GM19372 (cell line): Measurements from ENCODE around the gene TMEM9.

Experiments used
- ATAC-seq: cut with Tn5 transposase; IDR thresholded peaks from one replicate; pipeline ENCODE4 v1.9.1; 2021; ENCODE audit warnings: mild to moderate bottlenecking, low read depth, moderate library complexity; ENCODE audit not compliant: unreplicated experiment

Gene TMEM9

GRCh38 chr1:201111672-201112071 lies 42.6 kb downstream of the TMEM9 start:
- ATAC-seq, result no peak

DNA sequence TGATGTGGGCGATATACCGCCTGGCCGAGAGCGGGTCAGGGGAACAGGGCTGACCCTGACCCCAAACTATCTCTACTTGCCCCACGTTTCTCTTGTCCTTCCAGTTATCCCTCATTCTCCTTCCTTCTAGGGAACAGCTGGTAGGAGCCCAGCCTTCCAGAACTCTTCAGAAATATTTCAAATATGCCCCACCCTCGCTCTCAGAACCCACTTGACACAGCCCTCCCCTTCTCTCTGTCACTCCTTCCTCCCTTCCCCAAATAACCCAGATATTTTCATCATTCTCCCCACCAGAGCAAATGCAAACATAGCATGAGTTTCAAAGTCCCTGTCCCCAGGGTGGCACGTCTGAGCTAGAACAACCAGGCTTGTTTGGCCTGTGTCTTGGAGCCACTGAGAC lies 43.1 kb downstream of the TMEM9 start:
- ATAC-seq, result no peak

- no peak for ATAC-seq
These were observed 43.7 kb downstream of the TMEM9 start for GRCh38 chr1:201110616-201111015.

DNA sequence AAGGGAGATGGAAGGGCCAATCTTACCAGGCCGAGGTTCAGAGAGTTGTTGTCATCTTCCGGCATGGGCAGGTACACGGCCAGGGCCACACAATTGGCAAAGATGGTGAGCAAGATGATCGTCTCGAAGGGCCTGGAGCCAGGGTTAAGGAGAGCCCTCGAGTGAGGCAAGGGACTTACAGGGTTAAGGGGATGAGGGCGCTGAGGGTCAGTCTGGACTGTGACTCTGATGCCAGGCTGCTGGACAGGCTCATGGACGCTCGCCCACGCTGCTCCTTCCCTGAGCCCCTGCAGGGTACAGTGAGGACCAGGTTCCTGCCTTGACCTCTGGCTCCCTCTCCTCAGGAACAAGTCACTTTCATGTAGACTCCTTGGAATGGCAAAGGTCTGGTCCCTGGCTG lies 44.1 kb downstream of the TMEM9 start:
- no peak for ATAC-seq

GRCh38 chr1:201109651-201110050 lies 44.6 kb downstream of the TMEM9 start:
- ATAC-seq, result no peak

DNA sequence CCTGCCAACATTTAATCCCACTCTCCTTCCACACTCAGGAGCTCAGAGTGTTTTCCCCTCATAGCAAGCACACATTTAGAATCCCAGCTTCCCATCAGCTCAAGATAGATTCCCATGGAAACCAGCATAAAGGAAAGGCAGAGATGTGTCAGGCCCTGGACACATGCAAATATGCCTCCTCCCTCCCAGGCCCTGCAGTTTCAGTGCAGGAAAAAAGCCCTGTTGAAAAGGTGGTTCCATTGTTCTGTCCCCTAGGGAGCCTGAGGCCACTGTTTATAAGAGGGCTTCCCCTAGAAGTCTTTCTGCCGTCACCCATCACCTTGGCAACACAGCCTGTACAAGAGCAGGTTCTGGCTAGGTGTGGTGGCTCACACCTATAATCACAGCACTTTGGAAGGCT lies 45.7 kb downstream of the TMEM9 start:
- ATAC-seq, result no peak

- no peak for ATAC-seq
These were observed 48.6 kb downstream of the TMEM9 start for GRCh38 chr1:201105688-201106087.

- no peak for ATAC-seq
These were observed 50.1 kb downstream of the TMEM9 start for GRCh38 chr1:201104141-201104540.

DNA sequence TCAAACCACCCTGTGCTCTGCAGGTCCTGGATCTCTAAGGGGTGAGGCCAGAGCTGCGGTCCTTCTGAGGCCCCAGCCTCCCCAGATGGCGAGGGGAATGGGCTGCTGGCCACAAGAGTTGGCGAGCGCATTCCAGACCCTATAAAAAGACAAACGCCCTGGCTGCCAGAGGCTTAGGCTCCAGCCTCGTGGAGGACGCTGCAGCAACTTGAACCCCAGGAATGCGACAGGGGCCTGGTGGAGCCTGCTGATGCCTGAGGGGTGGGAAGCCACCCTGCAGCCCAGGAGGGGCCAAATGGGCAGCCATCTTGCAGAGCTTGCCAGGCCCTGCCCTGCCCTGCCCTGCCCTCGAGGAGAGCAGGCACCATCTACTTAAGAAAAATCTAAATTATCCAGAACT lies 50.6 kb downstream of the TMEM9 start:
- ATAC-seq, result no peak

GRCh38 chr1:201100169-201100930 lies 53.9 kb downstream of the TMEM9 start:
- no peak for ATAC-seq

GRCh38 chr1:201098992-201099677 lies 55.1 kb downstream of the TMEM9 start:
- ATAC-seq, result no peak

- ATAC-seq, result no peak
These were observed 57.1 kb downstream of the TMEM9 start for GRCh38 chr1:201096977-201097856.

DNA sequence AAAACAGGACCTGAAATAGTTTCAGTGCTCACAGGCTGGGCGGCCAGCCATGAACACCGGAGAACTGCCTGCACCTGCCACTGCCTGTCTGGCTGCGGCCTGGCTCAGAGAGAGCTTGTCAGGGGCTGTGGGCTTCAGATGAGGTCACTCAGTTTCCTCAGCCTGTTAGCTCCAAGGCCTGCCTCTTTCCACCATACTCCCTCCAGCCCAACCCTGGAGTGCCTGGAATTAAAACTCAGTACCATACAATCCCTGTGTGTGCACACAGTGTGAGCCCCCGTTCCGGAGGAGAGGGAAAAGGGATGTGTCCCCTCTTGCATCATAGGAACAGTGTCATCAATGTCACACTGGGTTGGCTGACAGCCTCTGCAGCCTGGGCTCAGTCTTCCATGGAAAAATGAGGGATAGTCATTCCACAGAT lies 58.2 kb downstream of the TMEM9 start:
- no peak for ATAC-seq

DNA sequence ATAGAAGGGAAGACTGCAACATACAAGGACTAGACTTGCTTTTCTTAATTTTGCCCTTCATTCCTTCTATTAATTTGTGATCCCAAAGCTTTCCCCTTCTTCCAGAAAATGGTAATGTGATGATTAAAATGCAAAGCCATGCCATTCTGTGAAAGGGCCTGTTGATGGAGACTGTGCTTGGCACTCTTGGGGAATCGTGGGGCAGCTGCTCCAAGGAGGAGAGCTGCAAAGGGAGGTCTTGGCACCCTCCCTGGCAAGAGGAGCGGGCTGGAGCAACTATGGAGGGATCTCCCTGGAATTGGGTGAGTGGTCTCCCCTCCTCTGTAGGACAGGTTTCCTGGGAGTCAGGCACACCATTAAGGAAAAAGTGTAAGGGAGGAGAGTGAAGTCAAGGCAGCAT lies 58.7 kb downstream of the TMEM9 start:
- ATAC-seq, result no peak

DNA sequence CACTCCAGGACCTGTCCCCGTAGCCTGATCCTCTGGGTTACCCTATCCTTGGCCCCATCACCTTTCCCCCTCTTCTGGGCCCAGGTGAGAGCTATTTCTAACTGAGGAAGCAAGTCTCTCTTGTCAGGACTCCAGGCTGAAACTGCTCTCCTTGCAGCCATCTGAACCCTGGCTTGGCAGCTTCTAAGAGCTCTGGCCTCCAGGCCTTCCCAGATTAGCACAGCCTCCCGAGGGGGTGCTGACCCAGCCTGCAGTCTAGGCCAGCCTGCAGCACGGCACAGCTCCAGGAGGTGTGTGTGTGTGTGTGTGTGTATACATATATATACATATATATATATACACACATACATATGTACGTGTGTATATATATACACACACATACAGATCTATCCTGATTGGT lies 59.4 kb downstream of the TMEM9 start:
- no peak for ATAC-seq

GRCh38 chr1:201093962-201094361 lies 60.3 kb downstream of the TMEM9 start:
- no peak for ATAC-seq

DNA sequence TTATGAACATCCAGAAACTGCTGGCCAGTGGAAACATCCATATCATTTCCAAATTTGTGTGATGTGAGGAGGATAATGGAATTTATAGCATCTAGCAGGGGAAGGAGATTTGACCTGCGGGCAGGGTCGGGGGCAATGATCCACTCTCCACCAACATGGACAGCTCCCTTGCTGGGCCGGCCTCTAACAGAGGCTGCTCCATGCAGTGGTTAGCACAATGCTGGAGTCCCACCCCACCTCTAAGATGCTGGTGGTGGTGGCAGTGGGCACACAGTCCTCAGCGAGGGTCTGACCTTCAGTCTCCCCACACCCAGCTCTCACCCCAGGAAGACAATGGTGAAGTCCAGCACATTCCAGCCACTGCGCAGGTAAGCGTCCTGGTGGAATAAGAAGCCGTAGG lies 60.7 kb downstream of the TMEM9 start:
- ATAC-seq, result no peak

DNA sequence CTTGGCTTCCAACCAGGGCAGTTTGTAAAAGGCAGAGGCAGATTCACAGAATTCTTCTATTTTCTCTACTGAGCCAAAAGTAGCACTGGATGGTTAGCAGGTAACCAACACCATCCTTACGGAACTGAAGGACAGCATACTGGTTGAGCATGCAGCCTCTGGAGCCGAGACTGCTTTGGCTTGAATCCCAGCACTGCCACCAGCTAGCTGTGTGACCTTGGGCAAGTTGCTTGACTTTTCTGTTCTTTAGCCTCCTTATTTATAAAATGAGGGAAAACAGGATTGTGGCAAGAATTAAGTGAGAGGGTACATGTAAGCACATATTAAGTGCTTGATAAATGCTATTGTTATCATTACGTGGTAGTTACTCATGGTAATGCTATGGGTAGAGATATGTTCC lies 61.5 kb downstream of the TMEM9 start:
- no peak for ATAC-seq

- ATAC-seq, result no peak
These were observed 63.0 kb downstream of the TMEM9 start for GRCh38 chr1:201091256-201091655.

GRCh38 chr1:201090541-201090940 lies 63.7 kb downstream of the TMEM9 start:
- no peak for ATAC-seq

DNA sequence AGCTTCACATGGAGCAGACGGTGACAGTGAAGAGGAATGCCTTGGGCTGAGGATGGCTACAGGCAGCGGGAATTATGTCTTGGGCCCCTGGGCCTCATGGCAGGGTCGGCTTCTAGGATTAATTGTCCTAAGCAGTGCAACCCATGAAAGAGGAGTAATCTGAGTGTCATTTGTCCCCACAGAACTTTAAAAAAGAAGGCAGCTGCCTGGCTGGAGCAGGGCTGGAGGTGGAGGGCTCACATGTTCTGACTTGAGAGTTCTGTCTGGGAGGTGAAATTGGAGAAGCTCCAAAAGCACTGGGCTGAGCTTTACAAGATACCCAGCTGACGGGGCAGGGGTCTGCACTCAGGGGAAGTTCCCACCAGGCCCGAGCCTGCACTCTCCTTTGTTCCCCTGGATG lies 64.7 kb downstream of the TMEM9 start:
- ATAC-seq, result no peak
